DND-41 (cell line): ENCODE data around the gene ITM2C.

Experiments
- EZH2 ChIP-seq: IDR thresholded peaks from 3 replicates; pipeline ENCODE4 v1.6.1; 2012; ENCODE audit warnings: borderline replicate concordance, low read depth, mild to moderate bottlenecking, moderate library complexity, low read length, inconsistent platforms; ENCODE audit not compliant: severe bottlenecking
- TF ChIP-seq, protein P1 (sequence below): IDR thresholded peaks from 2 replicates; pipeline ENCODE4 v1.5.1; 2012; ENCODE audit warnings: borderline replicate concordance, low read length, moderate library complexity, mild to moderate bottlenecking; ENCODE audit not compliant: poor library complexity, severe bottlenecking; ENCODE audit errors: extremely low read depth

DNA sequence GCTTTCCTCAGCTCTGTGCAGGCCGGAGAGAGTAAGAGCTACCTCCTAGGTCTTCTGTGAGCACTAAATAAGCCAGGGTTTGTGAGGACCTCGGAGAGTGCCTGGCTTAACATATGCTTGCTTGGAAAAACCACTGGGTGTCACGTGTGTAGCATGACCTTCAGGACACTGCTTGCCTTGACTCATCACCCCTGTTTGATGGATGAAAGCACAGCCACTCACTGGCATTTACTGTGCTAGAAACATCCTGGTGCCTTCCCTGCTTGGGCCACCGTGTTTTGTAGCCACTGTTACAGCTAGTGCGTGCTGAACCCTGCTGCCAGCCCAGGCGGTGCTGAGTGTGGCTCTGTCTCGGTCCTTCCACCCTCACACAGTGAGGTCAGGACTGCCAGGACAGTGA is 34.8 kb upstream of the ITM2C start:
- TF ChIP-seq, protein P1, sequence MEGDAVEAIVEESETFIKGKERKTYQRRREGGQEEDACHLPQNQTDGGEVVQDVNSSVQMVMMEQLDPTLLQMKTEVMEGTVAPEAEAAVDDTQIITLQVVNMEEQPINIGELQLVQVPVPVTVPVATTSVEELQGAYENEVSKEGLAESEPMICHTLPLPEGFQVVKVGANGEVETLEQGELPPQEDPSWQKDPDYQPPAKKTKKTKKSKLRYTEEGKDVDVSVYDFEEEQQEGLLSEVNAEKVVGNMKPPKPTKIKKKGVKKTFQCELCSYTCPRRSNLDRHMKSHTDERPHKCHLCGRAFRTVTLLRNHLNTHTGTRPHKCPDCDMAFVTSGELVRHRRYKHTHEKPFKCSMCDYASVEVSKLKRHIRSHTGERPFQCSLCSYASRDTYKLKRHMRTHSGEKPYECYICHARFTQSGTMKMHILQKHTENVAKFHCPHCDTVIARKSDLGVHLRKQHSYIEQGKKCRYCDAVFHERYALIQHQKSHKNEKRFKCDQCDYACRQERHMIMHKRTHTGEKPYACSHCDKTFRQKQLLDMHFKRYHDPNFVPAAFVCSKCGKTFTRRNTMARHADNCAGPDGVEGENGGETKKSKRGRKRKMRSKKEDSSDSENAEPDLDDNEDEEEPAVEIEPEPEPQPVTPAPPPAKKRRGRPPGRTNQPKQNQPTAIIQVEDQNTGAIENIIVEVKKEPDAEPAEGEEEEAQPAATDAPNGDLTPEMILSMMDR = no peak
- no peak for TF ChIP-seq EZH2
